HG03457 (cell line): ENCODE measurements around the gene FBRSL1.
A peak's percentile ranks its signal among the peaks of the same experiment; 100 is the strongest.
"Not testable (repeated sequence)": the region's sequence is repeated elsewhere in the genome, so short reads cannot be mapped to it uniquely, and the experiment has no call there.

Experiments
- ATAC-seq: cut with Tn5 transposase; IDR thresholded peaks from one replicate; pipeline ENCODE4 v1.9.1; 2021; ENCODE audit warnings: moderate number of reproducible peaks; ENCODE audit not compliant: unreplicated experiment

The FBRSL1 gene

DNA sequence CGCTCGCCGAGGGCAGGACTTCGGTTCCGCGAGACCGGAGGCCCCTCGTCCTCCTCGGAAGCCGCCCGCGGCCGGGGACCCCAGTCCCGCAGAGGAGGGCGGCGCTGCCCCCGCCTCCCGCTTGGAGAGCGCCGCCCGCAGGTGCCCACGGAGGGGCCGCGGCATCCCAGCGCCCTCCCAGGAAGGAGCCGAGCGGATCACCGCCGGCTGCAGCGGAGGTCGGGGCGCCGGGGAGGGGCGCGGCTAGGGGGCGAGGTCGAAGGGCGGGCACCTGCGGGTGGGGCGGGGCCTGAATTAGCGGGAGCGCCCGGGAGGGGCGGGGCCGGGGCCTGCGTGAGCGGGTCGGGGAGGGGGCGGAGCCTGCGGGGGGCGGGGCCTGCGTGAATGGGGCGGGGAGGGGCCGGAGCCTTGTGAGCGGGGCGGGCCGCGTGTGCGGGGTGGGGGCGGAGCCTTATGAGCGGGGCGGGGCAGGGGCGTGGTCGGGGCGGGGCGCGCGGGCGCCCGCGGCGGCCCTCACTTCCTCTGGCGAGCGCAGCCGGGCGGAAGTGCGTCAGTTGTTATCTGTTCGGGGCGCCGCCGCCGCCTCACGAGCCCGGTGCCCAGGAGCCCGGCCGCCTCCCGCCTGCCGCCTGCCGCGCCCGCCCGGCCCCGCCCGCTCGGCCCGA lies at the start of gene FBRSL1:
Gene FBRSL1, plus strand, starts transcription at position 550 of the 665 bp plus-strand sequence.
- ATAC-seq: peak; percentile 57

GRCh38 chr12:132440420-132440819 lies 49.5 kb upstream of the FBRSL1 start:
- not testable (repeated sequence) for ATAC-seq

- ATAC-seq: no peak
Observed at GRCh38 chr12:132441871-132442863, 47.8 kb upstream of the FBRSL1 start.

DNA sequence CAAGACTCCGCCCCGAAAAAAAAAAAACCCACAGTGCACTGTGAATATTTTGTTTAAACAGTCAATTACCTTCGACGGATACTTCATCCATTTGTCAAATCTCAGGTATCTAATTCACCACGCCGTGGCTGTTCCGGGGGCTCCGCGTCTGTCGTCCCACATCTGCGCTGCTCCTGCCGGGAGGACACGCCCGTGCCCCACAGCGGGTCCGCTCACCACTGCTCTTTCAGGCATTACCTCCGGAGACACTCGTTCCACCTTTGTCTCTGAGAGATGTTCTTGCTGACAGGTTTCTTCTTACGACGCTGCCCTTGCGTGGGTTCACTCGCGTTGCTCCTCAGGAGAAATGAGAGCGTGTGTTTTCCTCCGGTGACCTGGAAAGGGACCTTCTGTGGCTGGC lies 46.9 kb upstream of the FBRSL1 start:
- ATAC-seq: no peak

DNA sequence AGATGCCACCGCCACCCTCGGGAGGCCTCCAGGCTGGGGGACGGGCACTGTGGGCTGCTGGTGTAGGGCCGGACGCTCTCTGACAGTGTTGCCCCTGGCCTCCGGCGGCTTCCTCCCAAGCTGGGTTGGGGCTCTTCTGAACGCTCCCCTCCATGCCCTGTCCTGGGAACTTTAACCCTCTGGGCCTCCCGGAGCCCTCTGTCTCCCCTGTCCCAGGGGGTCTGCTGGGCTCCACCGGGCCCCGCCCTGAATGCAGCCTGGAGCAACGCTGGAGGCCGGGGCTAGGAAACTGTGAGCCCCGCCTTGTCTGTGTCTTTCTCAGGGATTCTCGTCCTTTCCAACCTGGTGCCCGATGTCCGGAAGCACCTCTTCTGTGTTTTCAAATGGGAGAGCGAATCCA lies 45.7 kb upstream of the FBRSL1 start:
- ATAC-seq: no peak

GRCh38 chr12:132444957-132445883 lies 44.7 kb upstream of the FBRSL1 start:
- ATAC-seq: no peak

GRCh38 chr12:132445884-132446632 lies 43.9 kb upstream of the FBRSL1 start:
- ATAC-seq: no peak

GRCh38 chr12:132446633-132447326 lies 43.2 kb upstream of the FBRSL1 start:
- ATAC-seq: no peak

DNA sequence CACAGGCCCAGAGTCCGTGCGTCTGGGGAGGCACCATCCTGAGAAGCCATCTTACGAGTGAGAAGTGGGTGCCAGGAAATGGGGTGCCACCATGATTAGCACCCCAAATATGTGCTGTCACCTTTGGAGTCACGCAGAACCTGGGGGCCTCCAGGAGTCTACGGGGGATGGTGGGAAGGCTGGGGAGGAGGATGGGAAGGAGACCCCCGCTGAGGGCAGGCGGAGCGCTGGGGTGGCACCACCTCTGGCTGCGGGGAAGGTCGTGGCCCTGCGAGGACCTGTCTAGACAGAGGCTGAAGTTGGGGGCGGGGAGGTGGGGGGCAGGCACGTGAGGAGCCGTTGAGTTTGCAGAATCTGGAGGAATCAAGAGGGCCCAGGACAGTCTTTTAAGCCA lies 42.6 kb upstream of the FBRSL1 start:
- ATAC-seq: no peak

DNA sequence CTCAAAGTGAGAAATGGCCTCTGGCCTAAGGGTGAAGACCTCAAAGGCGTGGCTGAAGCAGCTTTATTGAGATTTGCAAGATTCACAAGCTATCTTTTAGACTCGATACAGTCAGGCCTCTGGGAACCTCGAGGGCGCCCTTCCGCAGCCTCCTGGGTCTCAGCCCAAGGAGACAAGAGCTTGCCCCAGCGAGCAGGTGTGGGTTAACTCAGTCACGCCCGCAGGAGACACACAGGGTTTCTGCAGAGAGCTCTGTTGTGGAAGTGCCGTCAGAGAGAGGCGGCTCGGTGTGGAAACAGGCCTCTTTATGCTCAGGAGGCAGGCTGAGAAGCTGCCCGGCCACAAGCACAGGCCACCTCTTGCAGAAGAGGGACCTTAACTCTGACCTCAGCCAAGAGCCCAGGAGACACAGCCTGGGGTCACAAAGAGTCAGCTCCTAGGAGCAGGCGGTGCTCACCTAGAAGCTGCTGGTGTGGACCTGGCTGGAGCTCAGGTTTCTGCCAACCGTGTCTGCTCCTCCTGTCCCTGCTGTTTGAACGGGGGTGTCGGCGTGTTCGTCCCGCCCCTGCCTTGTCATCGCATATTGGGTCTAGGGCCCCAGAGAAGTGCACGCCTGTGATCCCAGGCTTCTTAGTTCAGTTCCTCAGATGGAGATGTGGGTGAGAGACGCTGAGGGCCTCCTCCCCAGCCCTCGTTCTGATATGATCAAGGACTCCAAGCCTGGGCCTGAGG lies 42.1 kb upstream of the FBRSL1 start:
- ATAC-seq: no peak

- ATAC-seq: no peak
Observed at GRCh38 chr12:132448463-132448820, 41.5 kb upstream of the FBRSL1 start.

GRCh38 chr12:132449565-132450417 lies 40.2 kb upstream of the FBRSL1 start:
- no peak for ATAC-seq

GRCh38 chr12:132450418-132451171 lies 39.4 kb upstream of the FBRSL1 start:
- no peak for ATAC-seq

DNA sequence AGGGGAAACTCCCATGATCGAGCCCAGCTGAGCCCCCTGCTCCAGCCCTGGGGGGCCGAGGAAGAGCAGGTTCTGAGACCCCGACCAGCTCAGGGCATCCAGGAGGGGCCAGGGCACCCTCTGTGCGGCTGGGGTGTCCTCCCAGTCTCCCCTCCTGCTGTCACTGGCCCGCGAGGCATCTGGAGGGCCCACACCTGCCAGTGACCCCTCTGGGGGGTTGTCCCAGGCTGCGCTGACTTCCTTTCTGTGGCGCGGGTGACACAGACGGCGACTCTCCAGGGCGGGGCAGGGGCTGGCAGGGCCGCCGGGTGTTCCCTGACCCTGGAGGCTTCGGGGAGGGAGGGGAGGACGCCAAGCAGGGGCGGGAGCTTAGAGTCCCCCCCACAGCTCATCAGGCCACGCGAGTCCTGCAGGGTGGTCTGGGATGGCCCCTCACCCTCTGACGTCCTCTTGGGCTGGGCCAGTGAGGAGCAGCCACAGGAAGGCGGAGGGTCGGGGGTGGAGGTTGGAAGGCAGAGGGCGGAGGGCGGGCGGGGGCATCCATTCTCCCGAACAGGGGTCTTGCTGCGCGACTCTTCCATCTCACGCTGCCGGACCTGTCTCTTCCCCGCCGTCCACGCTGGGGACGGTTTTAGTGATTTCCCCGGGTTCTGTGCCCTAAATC lies 38.6 kb upstream of the FBRSL1 start:
- ATAC-seq: no peak

GRCh38 chr12:132451836-132452195 lies 38.1 kb upstream of the FBRSL1 start:
- no peak for ATAC-seq

DNA sequence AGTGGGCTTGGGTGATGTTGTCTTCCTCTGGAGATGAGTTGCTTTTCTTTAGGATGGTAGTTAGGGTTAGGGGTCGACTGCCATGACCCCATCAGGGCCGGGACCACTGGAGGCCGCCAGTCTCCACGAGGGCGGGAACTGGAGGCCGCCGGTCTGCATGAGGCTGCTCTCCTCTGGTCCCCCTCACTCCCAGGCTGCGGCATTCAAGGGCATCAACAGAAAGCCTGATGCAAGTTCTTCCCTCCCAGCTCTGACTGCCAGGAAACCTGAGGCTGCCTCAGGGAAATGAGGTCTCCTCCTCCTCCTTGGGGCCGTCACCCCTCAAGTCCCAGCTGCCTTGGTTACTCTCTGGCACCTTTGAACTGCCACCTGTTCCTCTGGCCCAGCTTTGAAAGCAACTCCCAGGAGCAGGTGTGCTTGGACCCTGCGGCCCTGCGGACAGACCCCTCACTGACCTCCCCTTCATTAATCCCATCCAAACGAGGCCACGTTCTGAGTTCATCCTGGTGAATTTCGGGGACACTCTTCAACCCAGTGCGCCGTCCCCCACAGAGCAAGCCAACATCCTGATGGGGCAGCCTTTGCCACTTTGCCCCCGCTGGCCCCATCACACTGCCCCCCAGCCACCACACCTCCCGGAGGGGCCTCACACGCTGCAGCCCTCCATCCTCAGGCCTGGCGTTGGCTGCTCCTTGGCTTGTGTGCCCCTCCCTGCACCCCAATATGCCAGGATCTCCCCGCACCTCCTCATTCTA lies 37.2 kb upstream of the FBRSL1 start:
- no peak for ATAC-seq
